ENCODE measurements around the gene DMD. TPM values are rescaled to one million over a fixed set of nuclear protein-coding genes. Genes with fewer than 3 reads are reported as not detected.

Gene DMD
- total and polyA plus RNA-seq, 3 experiments from 2014 or later: 0.03 to 0.48 (median 0.40) TPM

- Mint-ChIP-seq H3K4me3 (no peak overlapping the region), H3K4me1 (no peaks in the 10 kb centered on the region), H3K36me3 (no peaks in the 10 kb centered on the region), H3K9me3 (peaks cover 0 to 3% (median 0%) of the 10 kb centered on the region in 5 donors), H3K27me3 (no peaks in the 10 kb centered on the region), H3K27ac (no peak overlapping the region)
- no peak for DNase-seq
- Histone ChIP-seq H3K4me3 (ENCODE audit: low read length) (no peak overlapping the region), H3K36me3 (ENCODE audit: insufficient read depth, low read length) (no peaks in the 10 kb centered on the region), H3K27me3 (ENCODE audit: insufficient read depth, low read length, poor library complexity, severe bottlenecking) (no peaks in the 10 kb centered on the region), H3K9me3 (ENCODE audit: low read length) (no peaks in the 10 kb centered on the region), H3K27ac (ENCODE audit: low read depth, low read length) (no peak overlapping the region), H3K4me1 (ENCODE audit: insufficient read depth, low read length) (no peaks in the 10 kb centered on the region)
- ChIA-PET POLR2A (no interaction called here), CTCF (no interaction called here)
Observed at GRCh38 chrX:31663172-31663571, 1548.2 kb downstream of the DMD start.

- H3K27ac ChIP-seq (ENCODE audit: low read depth, low read length): no peak overlapping the region
- H3K9me3 Mint-ChIP-seq: peaks cover 0 to 5% (median 0%) of the 10 kb centered on the region in 5 donors
- H3K4me3 Mint-ChIP-seq: no peak overlapping the region
- no peak for DNase-seq
- CTCF ChIA-PET: no interaction called here
- no peaks in the 10 kb centered on the region for H3K9me3 ChIP-seq (ENCODE audit: low read length)
- POLR2A ChIA-PET: no interaction called here
- no peaks in the 10 kb centered on the region for H3K4me1 ChIP-seq (ENCODE audit: insufficient read depth, low read length)
- H3K36me3 ChIP-seq (ENCODE audit: insufficient read depth, low read length): no peaks in the 10 kb centered on the region
- H3K4me3 ChIP-seq (ENCODE audit: low read length): no peak overlapping the region
- H3K4me1 Mint-ChIP-seq: no peaks in the 10 kb centered on the region
- no peak overlapping the region for H3K27ac Mint-ChIP-seq
- H3K36me3 Mint-ChIP-seq: no peaks in the 10 kb centered on the region
- no peaks in the 10 kb centered on the region for H3K27me3 ChIP-seq (ENCODE audit: insufficient read depth, low read length, poor library complexity, severe bottlenecking)
- no peaks in the 10 kb centered on the region for H3K27me3 Mint-ChIP-seq
Observed at GRCh38 chrX:31661280-31661810, 1550.0 kb downstream of the DMD start.

GRCh38 chrX:31658360-31658759 lies 1553.0 kb downstream of the DMD start:
- Histone ChIP-seq H3K36me3 (ENCODE audit: insufficient read depth, low read length) (no peaks in the 10 kb centered on the region), H3K4me3 (ENCODE audit: low read length) (no peak overlapping the region), H3K4me1 (ENCODE audit: insufficient read depth, low read length) (no peaks in the 10 kb centered on the region), H3K9me3 (ENCODE audit: low read length) (no peaks in the 10 kb centered on the region), H3K27me3 (ENCODE audit: insufficient read depth, low read length, poor library complexity, severe bottlenecking) (no peaks in the 10 kb centered on the region), H3K27ac (ENCODE audit: low read depth, low read length) (no peak overlapping the region)
- CTCF ChIA-PET: no interaction called here
- H3K9me3 Mint-ChIP-seq: peaks cover 0 to 5% (median 0%) of the 10 kb centered on the region in 5 donors
- POLR2A ChIA-PET: no interaction called here
- no peaks in the 10 kb centered on the region for H3K27me3 Mint-ChIP-seq
- H3K36me3 Mint-ChIP-seq: no peaks in the 10 kb centered on the region
- no peak overlapping the region for H3K27ac Mint-ChIP-seq
- no peak overlapping the region for H3K4me3 Mint-ChIP-seq
- H3K4me1 Mint-ChIP-seq: no peaks in the 10 kb centered on the region
- no peak for DNase-seq

- no peaks in the 10 kb centered on the region for H3K36me3 Mint-ChIP-seq
- ChIA-PET CTCF (no interaction called here), POLR2A (no interaction called here)
- Histone ChIP-seq H3K4me3 (ENCODE audit: low read length) (no peak overlapping the region), H3K4me1 (ENCODE audit: insufficient read depth, low read length) (no peaks in the 10 kb centered on the region), H3K36me3 (ENCODE audit: insufficient read depth, low read length) (no peaks in the 10 kb centered on the region), H3K27ac (ENCODE audit: low read depth, low read length) (no peak overlapping the region), H3K27me3 (ENCODE audit: insufficient read depth, low read length, poor library complexity, severe bottlenecking) (no peaks in the 10 kb centered on the region), H3K9me3 (ENCODE audit: low read length) (no peaks in the 10 kb centered on the region)
- peaks cover 0 to 2% (median 0%) of the 10 kb centered on the region in 5 donors for H3K9me3 Mint-ChIP-seq
- H3K4me1 Mint-ChIP-seq: no peaks in the 10 kb centered on the region
- H3K27me3 Mint-ChIP-seq: no peaks in the 10 kb centered on the region
- DNase-seq: no peak
- no peak overlapping the region for H3K4me3 Mint-ChIP-seq
- H3K27ac Mint-ChIP-seq: no peak overlapping the region
Observed at GRCh38 chrX:31656013-31656412, 1555.3 kb downstream of the DMD start.

DNA sequence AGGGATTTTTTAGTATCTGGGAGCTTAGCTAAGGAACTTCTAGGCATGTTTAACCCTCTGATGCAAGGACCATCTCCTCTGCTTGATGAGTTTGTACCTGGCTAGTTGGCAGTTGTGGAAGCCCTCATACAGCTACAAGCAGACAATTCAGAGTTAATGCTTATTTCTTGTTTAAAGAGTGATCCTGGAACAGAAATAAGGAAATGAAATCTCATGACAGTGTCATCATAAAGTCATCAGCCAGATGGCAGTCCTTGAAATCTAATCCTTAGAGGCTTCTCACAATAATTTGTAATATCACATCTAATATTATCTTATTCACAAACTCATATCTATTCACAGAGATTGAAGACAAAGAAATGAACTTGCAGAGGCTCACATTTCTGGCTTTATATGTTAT lies 1557.9 kb downstream of the DMD start:
- no peaks in the 10 kb centered on the region for H3K36me3 Mint-ChIP-seq
- no peak for DNase-seq
- H3K4me1 Mint-ChIP-seq: no peaks in the 10 kb centered on the region
- no peak overlapping the region for H3K27ac ChIP-seq (ENCODE audit: low read depth, low read length)
- CTCF ChIA-PET: no interaction called here
- no peak overlapping the region for H3K4me3 ChIP-seq (ENCODE audit: low read length)
- H3K27ac Mint-ChIP-seq: no peak overlapping the region
- H3K27me3 Mint-ChIP-seq: no peaks in the 10 kb centered on the region
- H3K27me3 ChIP-seq (ENCODE audit: insufficient read depth, low read length, poor library complexity, severe bottlenecking): no peaks in the 10 kb centered on the region
- H3K4me3 Mint-ChIP-seq: no peak overlapping the region
- no peaks in the 10 kb centered on the region for H3K4me1 ChIP-seq (ENCODE audit: insufficient read depth, low read length)
- no peaks in the 10 kb centered on the region for H3K9me3 ChIP-seq (ENCODE audit: low read length)
- POLR2A ChIA-PET: no interaction called here
- H3K9me3 Mint-ChIP-seq: peaks cover 0 to 2% (median 0%) of the 10 kb centered on the region in 5 donors
- H3K36me3 ChIP-seq (ENCODE audit: insufficient read depth, low read length): no peaks in the 10 kb centered on the region

GRCh38 chrX:31652650-31653049 lies 1558.7 kb downstream of the DMD start:
- no peaks in the 10 kb centered on the region for H3K36me3 Mint-ChIP-seq
- H3K9me3 ChIP-seq (ENCODE audit: low read length): no peaks in the 10 kb centered on the region
- ChIA-PET POLR2A (no interaction called here), CTCF (no interaction called here)
- H3K27ac Mint-ChIP-seq: no peak overlapping the region
- H3K27ac ChIP-seq (ENCODE audit: low read depth, low read length): no peak overlapping the region
- H3K36me3 ChIP-seq (ENCODE audit: insufficient read depth, low read length): no peaks in the 10 kb centered on the region
- DNase-seq: no peak
- no peaks in the 10 kb centered on the region for H3K4me1 Mint-ChIP-seq
- H3K27me3 ChIP-seq (ENCODE audit: insufficient read depth, low read length, poor library complexity, severe bottlenecking): no peaks in the 10 kb centered on the region
- H3K27me3 Mint-ChIP-seq: no peaks in the 10 kb centered on the region
- H3K4me3 Mint-ChIP-seq: no peak overlapping the region
- peaks cover 0 to 2% (median 0%) of the 10 kb centered on the region in 5 donors for H3K9me3 Mint-ChIP-seq
- no peaks in the 10 kb centered on the region for H3K4me1 ChIP-seq (ENCODE audit: insufficient read depth, low read length)
- H3K4me3 ChIP-seq (ENCODE audit: low read length): no peak overlapping the region

- no peaks in the 10 kb centered on the region for H3K9me3 Mint-ChIP-seq
- H3K27ac Mint-ChIP-seq: no peak overlapping the region
- POLR2A ChIA-PET: no interaction called here
- no peaks in the 10 kb centered on the region for H3K4me1 ChIP-seq (ENCODE audit: insufficient read depth, low read length)
- CTCF ChIA-PET: no interaction called here
- no peaks in the 10 kb centered on the region for H3K4me1 Mint-ChIP-seq
- DNase-seq: no peak
- H3K27ac ChIP-seq (ENCODE audit: low read depth, low read length): no peak overlapping the region
- H3K4me3 Mint-ChIP-seq: no peak overlapping the region
- H3K27me3 ChIP-seq (ENCODE audit: insufficient read depth, low read length, poor library complexity, severe bottlenecking): no peaks in the 10 kb centered on the region
- H3K27me3 Mint-ChIP-seq: no peaks in the 10 kb centered on the region
- no peaks in the 10 kb centered on the region for H3K36me3 ChIP-seq (ENCODE audit: insufficient read depth, low read length)
- H3K36me3 Mint-ChIP-seq: no peaks in the 10 kb centered on the region
- no peak overlapping the region for H3K4me3 ChIP-seq (ENCODE audit: low read length)
- H3K9me3 ChIP-seq (ENCODE audit: low read length): no peaks in the 10 kb centered on the region
Observed at GRCh38 chrX:31649201-31649600, 1562.1 kb downstream of the DMD start.

GRCh38 chrX:31633349-31633748 lies 1578.0 kb downstream of the DMD start:
- Mint-ChIP-seq H3K36me3 (no peaks in the 10 kb centered on the region), H3K4me1 (no peaks in the 10 kb centered on the region), H3K4me3 (no peak overlapping the region), H3K9me3 (peaks cover 0 to 3% (median 0%) of the 10 kb centered on the region in 5 donors), H3K27me3 (no peaks in the 10 kb centered on the region), H3K27ac (no peak overlapping the region)
- Histone ChIP-seq H3K36me3 (ENCODE audit: insufficient read depth, low read length) (no peaks in the 10 kb centered on the region), H3K27ac (ENCODE audit: low read depth, low read length) (no peak overlapping the region), H3K4me3 (ENCODE audit: low read length) (no peak overlapping the region), H3K4me1 (ENCODE audit: insufficient read depth, low read length) (no peaks in the 10 kb centered on the region), H3K9me3 (ENCODE audit: low read length) (no peaks in the 10 kb centered on the region), H3K27me3 (ENCODE audit: insufficient read depth, low read length, poor library complexity, severe bottlenecking) (no peaks in the 10 kb centered on the region)
- POLR2A ChIA-PET: no interaction called here
- DNase-seq: no peak
- CTCF ChIA-PET: no interaction called here

DNA sequence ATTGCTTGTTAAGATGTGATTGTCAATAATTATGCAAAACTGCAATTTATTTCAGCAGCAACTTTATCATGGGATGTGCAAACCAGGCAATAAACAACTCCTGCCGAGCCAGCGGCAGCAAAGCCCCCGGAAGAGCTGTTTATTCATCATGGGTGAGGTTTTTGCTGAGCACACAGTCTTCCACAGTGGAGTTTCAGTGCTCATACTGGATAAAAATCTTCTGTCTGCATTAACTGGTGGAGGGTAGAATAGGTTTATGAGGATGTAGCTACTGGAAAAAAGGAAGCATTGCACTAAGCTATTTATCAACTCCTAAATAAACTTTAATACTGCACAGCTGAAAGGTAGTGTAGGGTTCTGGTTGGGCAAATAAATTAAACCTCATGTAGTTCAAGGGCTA lies 1582.2 kb downstream of the DMD start:
- H3K36me3 Mint-ChIP-seq: no peaks in the 10 kb centered on the region
- Histone ChIP-seq H3K27me3 (ENCODE audit: insufficient read depth, low read length, poor library complexity, severe bottlenecking) (no peaks in the 10 kb centered on the region), H3K36me3 (ENCODE audit: insufficient read depth, low read length) (no peaks in the 10 kb centered on the region), H3K9me3 (ENCODE audit: low read length) (no peaks in the 10 kb centered on the region), H3K4me3 (ENCODE audit: low read length) (no peak overlapping the region), H3K27ac (ENCODE audit: low read depth, low read length) (no peak overlapping the region), H3K4me1 (ENCODE audit: insufficient read depth, low read length) (no peaks in the 10 kb centered on the region)
- no peak for DNase-seq
- no peak overlapping the region for H3K27ac Mint-ChIP-seq
- ChIA-PET CTCF (no interaction called here), POLR2A (no interaction called here)
- H3K27me3 Mint-ChIP-seq: no peaks in the 10 kb centered on the region
- H3K4me1 Mint-ChIP-seq: no peaks in the 10 kb centered on the region
- peaks cover 0 to 2% (median under 1%) of the 10 kb centered on the region in 5 donors for H3K9me3 Mint-ChIP-seq
- H3K4me3 Mint-ChIP-seq: no peak overlapping the region

Measured in CD8-positive, alpha-beta memory T cell (primary cell).